Parathyroid adenoma (tissue), 2 donors: ENCODE data around the gene TLR1.
"Not testable (repeated sequence)": the region's sequence is repeated elsewhere in the genome, so short reads cannot be mapped to it uniquely, and the experiment has no call there.

Source experiments
- H2AFZ ChIP-seq: fragments of 300-600 bp; sonication (generic); one replicate; pipeline ENCODE4 v1.7.0; 2017; ENCODE audit warnings: antibody characterized with exemption, mild to moderate bottlenecking
- H3K27ac ChIP-seq: fragments of 300-600 bp; sonication (generic); one replicate; pipeline ENCODE4 v1.7.0; 2017
- H3K27me3 ChIP-seq: fragments of 300-600 bp; sonication (generic); one replicate; pipeline ENCODE4 v1.7.0; 2017; ENCODE audit warnings: low read length; ENCODE audit not compliant: control insufficient read depth, insufficient read depth
- H3K36me3 ChIP-seq: fragments of 300-600 bp; sonication (generic); one replicate; pipeline ENCODE4 v1.7.0; 2017; ENCODE audit warnings: low read length; ENCODE audit not compliant: control insufficient read depth, insufficient read depth
- H3K4me1 ChIP-seq: fragments of 300-600 bp; sonication (generic); one replicate; pipeline ENCODE4 v1.7.0; 2017; ENCODE audit warnings: control low read depth
- H3K4me2 ChIP-seq: fragments of 300-600 bp; sonication (generic); one replicate; pipeline ENCODE4 v1.7.0; 2017; ENCODE audit warnings: low read length
- H3K4me3 ChIP-seq: fragments of 300-600 bp; sonication (generic); one replicate; pipeline ENCODE4 v1.7.0; 2017; ENCODE audit warnings: low read depth, low read length
- H3K79me2 ChIP-seq: fragments of 300-600 bp; sonication (generic); one replicate; pipeline ENCODE4 v1.7.0; 2017; ENCODE audit warnings: control low read depth
- H3K9ac ChIP-seq: fragments of 300-600 bp; sonication (generic); one replicate; pipeline ENCODE4 v1.7.0; 2017; ENCODE audit warnings: mild to moderate bottlenecking
- H3K9me3 ChIP-seq: fragments of 300-600 bp; sonication (generic); one replicate; pipeline ENCODE4 v1.7.0; 2017; ENCODE audit warnings: low read length; ENCODE audit not compliant: control insufficient read depth
- TF ChIP-seq, protein P1 (sequence below): fragments of 300-600 bp; sonication (generic); IDR thresholded peaks from one replicate; pipeline ENCODE4 v1.7.0; 2017; ENCODE audit warnings: antibody characterized with exemption, mild to moderate bottlenecking
- donor health status: primary hyperparathyroidism.

TLR1 gene

DNA sequence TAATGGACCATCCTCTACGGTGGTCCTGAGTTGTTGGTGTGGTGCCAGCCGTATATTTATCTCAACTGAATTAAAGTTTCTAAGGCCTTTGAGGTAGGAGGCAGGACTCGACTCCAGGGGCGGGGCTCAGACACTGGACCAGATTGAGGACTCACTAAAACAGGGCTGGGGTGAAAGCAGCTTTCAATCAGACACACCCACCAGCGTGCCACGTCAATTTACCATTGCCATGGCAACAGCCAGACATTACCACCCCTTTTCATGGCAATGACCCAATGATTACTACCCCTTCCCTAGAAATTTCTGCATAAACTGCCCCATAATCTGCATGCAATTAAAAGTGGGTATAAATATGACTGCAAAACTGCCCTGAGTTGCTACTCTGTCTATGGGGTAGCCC lies 6.7 kb upstream of the TLR1 start:
- H3K4me2 ChIP-seq: no peak overlapping the region
- no peaks in the 10 kb centered on the region for H3K79me2 ChIP-seq
- no peaks in the 10 kb centered on the region for H3K4me1 ChIP-seq
- H3K27ac ChIP-seq: no peak overlapping the region
- H3K9me3 ChIP-seq: no peaks in the 10 kb centered on the region
- no peaks in the 10 kb centered on the region for H3K27me3 ChIP-seq
- no peak overlapping the region for H3K4me3 ChIP-seq
- no peak overlapping the region for H2AFZ ChIP-seq
- no peaks in the 10 kb centered on the region for H3K36me3 ChIP-seq
- TF ChIP-seq, protein P1, sequence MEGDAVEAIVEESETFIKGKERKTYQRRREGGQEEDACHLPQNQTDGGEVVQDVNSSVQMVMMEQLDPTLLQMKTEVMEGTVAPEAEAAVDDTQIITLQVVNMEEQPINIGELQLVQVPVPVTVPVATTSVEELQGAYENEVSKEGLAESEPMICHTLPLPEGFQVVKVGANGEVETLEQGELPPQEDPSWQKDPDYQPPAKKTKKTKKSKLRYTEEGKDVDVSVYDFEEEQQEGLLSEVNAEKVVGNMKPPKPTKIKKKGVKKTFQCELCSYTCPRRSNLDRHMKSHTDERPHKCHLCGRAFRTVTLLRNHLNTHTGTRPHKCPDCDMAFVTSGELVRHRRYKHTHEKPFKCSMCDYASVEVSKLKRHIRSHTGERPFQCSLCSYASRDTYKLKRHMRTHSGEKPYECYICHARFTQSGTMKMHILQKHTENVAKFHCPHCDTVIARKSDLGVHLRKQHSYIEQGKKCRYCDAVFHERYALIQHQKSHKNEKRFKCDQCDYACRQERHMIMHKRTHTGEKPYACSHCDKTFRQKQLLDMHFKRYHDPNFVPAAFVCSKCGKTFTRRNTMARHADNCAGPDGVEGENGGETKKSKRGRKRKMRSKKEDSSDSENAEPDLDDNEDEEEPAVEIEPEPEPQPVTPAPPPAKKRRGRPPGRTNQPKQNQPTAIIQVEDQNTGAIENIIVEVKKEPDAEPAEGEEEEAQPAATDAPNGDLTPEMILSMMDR: no peak
- no peak overlapping the region for H3K9ac ChIP-seq

DNA sequence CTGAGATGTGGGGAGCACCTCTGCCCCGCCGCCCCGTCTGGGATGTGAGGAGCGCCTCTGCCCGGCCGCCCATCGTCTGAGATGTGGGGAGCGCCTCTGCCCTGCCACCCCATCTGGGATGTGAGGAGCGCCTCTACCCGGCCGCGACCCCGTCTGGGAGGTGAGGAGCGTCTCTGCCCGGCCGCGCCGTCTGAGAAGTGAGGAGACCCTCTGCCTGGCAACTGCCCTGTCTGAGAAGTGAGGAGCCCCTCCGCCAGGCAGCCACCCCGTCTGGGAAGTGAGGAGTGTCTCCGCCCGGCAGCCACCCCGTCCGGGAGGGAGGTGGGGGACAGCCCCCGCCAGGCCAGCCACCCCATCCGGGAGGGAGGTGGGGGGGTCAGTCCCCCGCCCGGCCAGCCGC lies 2.9 kb upstream of the TLR1 start:
- H3K9ac ChIP-seq, H3K4me3 ChIP-seq, H3K4me1 ChIP-seq, H3K36me3 ChIP-seq, H3K27ac ChIP-seq, H2AFZ ChIP-seq, H3K27me3 ChIP-seq, H3K79me2 ChIP-seq, H3K9me3 ChIP-seq, H3K4me2 ChIP-seq: not testable (repeated sequence)

DNA sequence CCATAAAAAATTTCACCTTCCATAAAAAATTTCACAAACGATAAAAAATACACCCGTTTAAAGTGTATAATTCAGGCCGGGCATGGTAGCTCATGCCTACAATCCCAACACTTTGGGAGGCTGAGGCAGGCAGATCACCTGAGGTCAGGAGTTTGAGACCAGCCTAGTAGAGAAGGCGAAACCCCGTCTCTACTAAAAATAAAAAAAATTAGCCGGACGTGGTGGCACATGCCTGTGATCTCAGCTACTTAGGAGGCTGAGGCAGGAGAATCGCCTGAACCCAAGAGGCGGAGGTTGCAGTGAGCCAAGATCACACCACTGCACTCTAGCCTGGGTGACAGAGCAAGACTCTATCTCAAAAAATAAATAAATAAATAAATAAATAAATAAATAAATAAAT lies 1.7 kb upstream of the TLR1 start:
- H3K4me1 ChIP-seq, H2AFZ ChIP-seq, H3K27ac ChIP-seq, H3K9me3 ChIP-seq, H3K27me3 ChIP-seq, H3K79me2 ChIP-seq, H3K9ac ChIP-seq, H3K4me2 ChIP-seq, H3K4me3 ChIP-seq, H3K36me3 ChIP-seq: not testable (repeated sequence)

DNA sequence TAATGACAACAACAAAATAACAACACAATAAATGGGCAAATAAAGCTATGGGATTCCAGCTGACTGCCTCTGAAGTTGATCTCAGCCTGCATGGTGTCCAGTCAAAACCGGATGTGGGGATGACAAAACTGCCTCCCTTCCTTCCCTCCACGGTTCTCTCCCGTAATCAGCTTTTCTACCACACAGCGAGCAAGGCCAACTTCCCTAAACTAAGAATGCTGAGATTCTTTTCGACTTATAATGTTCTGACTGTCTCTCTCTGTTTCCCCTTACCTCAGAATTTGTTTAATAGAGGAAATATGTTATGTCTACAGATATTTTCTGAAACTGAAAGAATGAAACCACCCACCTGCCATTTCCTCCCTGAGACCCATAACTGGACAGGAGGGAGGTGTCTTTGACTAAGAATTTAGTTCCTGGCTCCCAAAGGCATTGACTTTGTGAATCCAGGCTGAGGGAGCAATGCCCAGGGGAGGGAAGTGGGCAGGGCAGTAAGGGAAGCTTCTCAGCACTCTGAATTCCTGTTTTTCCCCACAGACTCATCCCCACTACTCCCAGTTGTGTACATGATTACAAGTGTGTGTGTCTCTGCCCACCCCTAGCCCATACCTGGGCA lies 1.0 kb upstream of the TLR1 start:
- Histone ChIP-seq H3K27me3 (no peaks in the 10 kb centered on the region), H3K27ac (no peak overlapping the region), H3K79me2 (no peaks in the 10 kb centered on the region), H3K4me2 (no peak overlapping the region), H3K9ac (no peak overlapping the region), H3K9me3 (no peaks in the 10 kb centered on the region), H3K4me1 (no peaks in the 10 kb centered on the region), H2AFZ (peak overlapping the region; percentile 11), H3K4me3 (no peak overlapping the region), H3K36me3 (no peaks in the 10 kb centered on the region)
- TF ChIP-seq, protein P1: no peak

DNA sequence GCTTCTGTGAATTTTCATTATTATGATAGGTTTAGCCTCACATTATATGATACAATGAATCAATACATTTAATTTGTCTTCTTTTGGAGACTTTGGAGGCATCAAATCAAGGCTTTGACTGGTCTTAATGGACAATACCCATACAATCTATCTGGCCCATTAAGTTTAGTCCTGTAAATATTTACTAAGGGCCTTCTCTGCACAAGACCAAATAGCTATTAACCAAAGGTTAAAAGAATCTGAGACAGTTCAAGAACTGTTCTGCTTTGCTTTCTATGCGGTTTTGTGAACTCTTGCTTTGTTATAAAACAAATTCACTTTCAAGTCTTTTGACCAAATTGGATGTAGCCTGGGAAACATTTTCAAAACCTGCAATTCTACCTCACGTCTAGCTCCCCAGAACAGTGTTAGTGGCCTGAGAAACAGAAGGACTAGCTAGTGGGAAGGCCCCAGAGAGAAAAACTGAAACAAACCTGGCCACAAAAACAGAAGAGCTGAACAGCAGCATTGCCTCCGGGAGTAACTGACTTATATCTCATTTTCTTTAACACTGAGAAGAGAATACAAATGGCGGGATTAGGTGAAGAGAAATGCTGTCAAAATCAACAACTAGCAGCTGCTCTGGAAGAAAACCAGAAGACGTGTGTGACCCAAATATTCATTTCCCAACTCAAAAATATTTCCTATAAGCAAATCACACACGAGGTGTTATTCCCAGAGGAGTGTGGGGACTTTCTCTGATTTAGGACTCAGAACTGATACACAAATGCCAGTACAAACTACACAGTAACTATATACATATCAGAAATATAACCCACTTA lies 548 bp downstream of the TLR1 start:
- no peaks in the 10 kb centered on the region for H3K79me2 ChIP-seq
- TF ChIP-seq, protein P1: no peak
- H3K4me3 ChIP-seq: peak overlapping the region; percentile 8
- no peak overlapping the region for H3K9ac ChIP-seq
- H3K4me1 ChIP-seq: no peaks in the 10 kb centered on the region
- no peak overlapping the region for H3K27ac ChIP-seq
- H3K27me3 ChIP-seq: no peaks in the 10 kb centered on the region
- H2AFZ ChIP-seq: peak overlapping the region; percentile 22
- no peaks in the 10 kb centered on the region for H3K36me3 ChIP-seq
- H3K9me3 ChIP-seq: no peaks in the 10 kb centered on the region
- H3K4me2 ChIP-seq: peak overlapping the region; percentile 9
